Prostate gland (tissue), 2 donors: Measurements from ENCODE around the gene RARA. TPM values are rescaled to one million over a fixed set of nuclear protein-coding genes. Genes with fewer than 3 reads are reported as not detected.
A peak's percentile ranks its signal among the peaks of the same experiment; 100 is the strongest.

Experiments
- DNase-seq: peaks from one replicate; pipeline ENCODE4 v3.0.0-alpha.2; 2019; ENCODE audit warnings: low spot score
- H3K27ac ChIP-seq, 2 donors: fragments of 200-600 bp; sonication (generic); 2 replicates each; pipeline ENCODE4 v1.5.1; 2017 to 2019
- H3K27me3 ChIP-seq: fragments of 200-600 bp; sonication (generic); replicated peaks from 2 replicates; pipeline ENCODE4 v1.5.1; 2019; ENCODE audit not compliant: insufficient read depth
- H3K36me3 ChIP-seq, 2 donors: fragments of 200-600 bp; sonication (generic); 1 replicate in 1 of 2; 2 replicates in 1 of 2; pipeline versions ENCODE4 v1.5.1 to v1.8.1; 2017 to 2019
- H3K4me1 ChIP-seq: fragments of 200-600 bp; sonication (generic); replicated peaks from 2 replicates; pipeline ENCODE4 v1.5.1; 2019
- H3K4me3 ChIP-seq, 2 donors: fragments of 200-600 bp; sonication (generic); 2 replicates each; pipeline ENCODE4 v1.5.1; 2017 to 2019
- H3K9me3 ChIP-seq: fragments of 200-600 bp; sonication (generic); 2 replicates; pipeline ENCODE4 v1.5.1; 2017
- CTCF ChIP-seq, 4 experiments: fragments of 200-600 bp in 2 of 4; fragments of 450-650 bp in 2 of 4; sonication (generic) in 2 of 4; IDR thresholded peaks; 1 replicate in 3 of 4; 2 replicates in 1 of 4; pipeline ENCODE4 v1.5.1; 2016 to 2019; ENCODE audit warnings: antibody characterized with exemption in 4 of 4, mild to moderate bottlenecking in 2 of 4, moderate library complexity in 2 of 4
- POLR2A ChIP-seq: fragments of 450-650 bp; IDR thresholded peaks from one replicate; pipeline ENCODE4 v1.6.1; 2016; ENCODE audit warnings: antibody characterized with exemption, mild to moderate bottlenecking
- POLR2AphosphoS5 ChIP-seq: sonication (generic); formaldehyde crosslinking; IDR thresholded peaks from one replicate; pipeline ENCODE4 v1.6.1; 2017; ENCODE audit warnings: antibody characterized with exemption
- WGBS: methylation state at CpG from one replicate; pipeline ENCODE4 v1.1.5; 2018; 5-methylcytosine and 5-hydroxymethylcytosine counted together
- intact Hi-C: fragments of 100-400 bp; cut with DNase I; formaldehyde crosslinking; loops from one replicate; pipeline ENCODE4 v1.14.2; 2022
- total RNA-seq, 2 donors: library from RNA; depleted of rRNA; stranded (reverse); fragments of >200 nt; gene quantifications; one replicate each; pipeline ENCODE4 v1.1.0, GENCODE V29; 2016

Gene RARA
- total RNA-seq, 2 donors from 2014 or later: 24.4 to 70.6 TPM

GRCh38 chr17:40328386-40328766 is 19.4 kb downstream of the RARA start:
- intact Hi-C loops: no loop called here
- no peak for DNase-seq
- Histone ChIP-seq H3K27ac (peak overlapping the region in 1 of 2 donors; percentile 26), H3K9me3 (no peaks in the 10 kb centered on the region), H3K4me1 (peaks cover 44% of the 10 kb centered on the region), H3K36me3 (no peaks in the 10 kb centered on the region), H3K4me3 (no peak overlapping the region), H3K27me3 (no peaks in the 10 kb centered on the region)
- 90% methylated on average over 2 of the region's 2 CpGs for WGBS
- TF ChIP-seq CTCF (IDR thresholded peaks at IDR 0.05): no peak
- TF ChIP-seq POLR2A: no peak
- no peak for TF ChIP-seq POLR2AphosphoS5

GRCh38 chr17:40329839-40330794 is 21.1 kb downstream of the RARA start:
- TF ChIP-seq POLR2A (no peak), CTCF (IDR thresholded peaks at IDR 0.05) (peak in 1 of 4 experiments; percentile 3), POLR2AphosphoS5 (no peak)
- Histone ChIP-seq H3K36me3 (no peaks in the 10 kb centered on the region), H3K9me3 (no peaks in the 10 kb centered on the region), H3K4me3 (no peak overlapping the region), H3K27ac (peak overlapping the region; percentile 43 to 80), H3K27me3 (no peaks in the 10 kb centered on the region), H3K4me1 (peaks cover 42% of the 10 kb centered on the region)
- intact Hi-C loops: no loop called here
- 22% methylated on average over 11 of the region's 11 CpGs for WGBS
- peak; percentile 71 for DNase-seq

GRCh38 chr17:40330850-40331470 is 22.0 kb downstream of the RARA start:
- Histone ChIP-seq H3K4me3 (no peak overlapping the region), H3K27me3 (no peaks in the 10 kb centered on the region), H3K4me1 (peaks cover 42% of the 10 kb centered on the region), H3K36me3 (no peaks in the 10 kb centered on the region), H3K27ac (peak overlapping the region; percentile 43 to 80), H3K9me3 (no peaks in the 10 kb centered on the region)
- TF ChIP-seq CTCF (IDR thresholded peaks at IDR 0.05) (no peak), POLR2A (no peak), POLR2AphosphoS5 (no peak)
- 89% methylated on average over 7 of the region's 10 CpGs for WGBS
- intact Hi-C loops: no loop called here
- no peak for DNase-seq

GRCh38 chr17:40331743-40332641 is 23.0 kb downstream of the RARA start:
- H3K27ac ChIP-seq: peak overlapping the region; percentile 43 to 80
- peak; percentile 84 for DNase-seq
- TF ChIP-seq POLR2AphosphoS5 (peak; percentile 81), POLR2A (no peak)
- WGBS: 8% methylated on average over 18 of the region's 22 CpGs
- intact Hi-C loops: no loop called here
- H3K27me3 ChIP-seq: no peaks in the 10 kb centered on the region
- H3K36me3 ChIP-seq: no peaks in the 10 kb centered on the region
- peaks cover 40% of the 10 kb centered on the region for H3K4me1 ChIP-seq
- H3K4me3 ChIP-seq: peak overlapping the region in 1 of 2 donors; percentile 8
- H3K9me3 ChIP-seq: no peaks in the 10 kb centered on the region
